ENCODE data around the gene LOC101059915.
"Not testable (repeated sequence)": the region's sequence is repeated elsewhere in the genome, so short reads cannot be mapped to it uniquely, and the experiment has no call there.

Gene LOC101059915

DNA sequence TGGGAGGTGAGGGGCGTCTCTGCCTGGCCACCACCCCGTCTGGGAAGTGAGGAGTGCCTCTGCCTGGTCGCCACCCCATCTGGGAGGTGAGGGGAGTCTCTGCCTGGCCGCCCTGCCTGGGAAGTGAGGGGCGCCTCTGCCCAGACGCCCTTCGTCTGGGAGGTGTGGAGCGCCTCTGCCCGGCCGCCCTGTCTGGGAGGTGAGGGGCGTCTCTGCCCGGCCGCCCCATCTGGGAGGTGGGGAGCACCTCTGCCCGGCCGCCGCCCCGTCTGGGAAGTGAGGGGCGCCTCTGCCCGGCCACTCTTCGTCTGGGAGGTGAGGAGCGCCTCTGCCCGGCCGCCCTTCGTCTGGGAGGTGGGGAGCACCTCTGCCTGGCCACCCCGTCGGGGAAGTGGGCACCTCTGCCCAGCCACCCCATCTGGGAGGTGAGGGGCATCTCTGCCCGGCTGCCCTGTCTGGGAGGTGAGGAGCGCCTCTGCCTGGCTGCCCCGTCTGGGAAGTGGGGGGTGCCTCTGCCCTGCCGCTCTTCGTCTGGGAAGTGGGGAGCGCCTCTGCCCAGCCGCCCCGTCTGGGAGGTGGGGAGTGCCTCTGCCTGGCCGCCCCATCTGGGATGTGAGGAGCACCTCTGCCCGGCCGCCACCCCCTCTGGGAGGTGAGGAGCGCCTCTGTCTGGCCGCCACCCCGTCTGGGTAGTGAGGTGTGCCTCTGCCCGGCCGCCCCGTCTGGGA is 8.9 kb downstream of the LOC101059915 start:
- DNase-seq = not testable (repeated sequence)

DNA sequence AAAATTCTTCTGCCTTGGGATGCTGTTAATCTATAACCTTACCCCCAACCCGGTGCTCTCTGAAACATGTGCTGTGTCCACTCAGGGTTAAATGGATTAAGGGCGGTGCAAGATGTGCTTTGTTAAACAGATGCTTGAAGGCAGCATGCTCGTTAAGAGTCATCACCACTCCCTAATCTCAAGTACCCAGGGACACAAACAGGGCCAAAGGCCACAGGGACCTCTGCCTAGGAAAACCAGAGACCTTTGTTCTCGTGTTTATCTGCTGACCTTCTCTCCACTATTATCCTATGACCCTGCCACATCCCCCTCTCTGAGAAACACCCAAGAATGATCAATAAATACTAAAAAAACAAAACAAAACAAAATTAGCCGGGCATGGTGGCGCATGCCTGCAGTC is 9.8 kb downstream of the LOC101059915 start:
- not testable (repeated sequence) for DNase-seq

DNA sequence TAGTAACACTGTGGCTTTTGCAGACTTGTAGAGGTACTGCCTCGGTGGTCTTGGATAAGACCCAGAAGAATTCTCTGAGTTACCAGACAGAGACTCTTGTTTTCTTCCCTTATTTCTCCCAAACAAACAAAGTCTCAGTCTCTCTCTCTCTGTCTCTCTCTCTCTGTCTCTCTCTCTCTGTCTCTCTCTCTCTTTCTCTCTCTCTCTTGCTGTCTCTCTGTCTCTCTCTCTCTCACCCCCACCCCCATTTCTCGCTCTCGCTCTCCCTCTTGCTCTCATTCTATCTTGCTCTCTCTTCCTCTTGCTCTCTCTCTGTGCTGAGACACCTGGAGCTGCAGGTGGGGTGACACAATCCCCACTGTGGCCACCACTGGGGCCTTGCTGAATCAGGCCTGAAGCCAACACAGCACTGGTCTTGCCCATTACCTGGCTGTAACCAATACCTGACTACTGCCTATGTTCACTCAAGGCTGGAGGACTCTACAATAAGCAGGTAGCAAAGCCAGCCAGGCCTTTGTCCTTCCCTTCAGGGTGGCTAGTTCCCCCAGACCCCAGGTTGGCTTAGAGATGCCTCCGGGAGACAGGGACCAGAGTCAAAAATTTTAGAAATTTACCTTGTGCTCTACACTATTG is 12.3 kb downstream of the LOC101059915 start:
- DNase-seq = no peak

DNA sequence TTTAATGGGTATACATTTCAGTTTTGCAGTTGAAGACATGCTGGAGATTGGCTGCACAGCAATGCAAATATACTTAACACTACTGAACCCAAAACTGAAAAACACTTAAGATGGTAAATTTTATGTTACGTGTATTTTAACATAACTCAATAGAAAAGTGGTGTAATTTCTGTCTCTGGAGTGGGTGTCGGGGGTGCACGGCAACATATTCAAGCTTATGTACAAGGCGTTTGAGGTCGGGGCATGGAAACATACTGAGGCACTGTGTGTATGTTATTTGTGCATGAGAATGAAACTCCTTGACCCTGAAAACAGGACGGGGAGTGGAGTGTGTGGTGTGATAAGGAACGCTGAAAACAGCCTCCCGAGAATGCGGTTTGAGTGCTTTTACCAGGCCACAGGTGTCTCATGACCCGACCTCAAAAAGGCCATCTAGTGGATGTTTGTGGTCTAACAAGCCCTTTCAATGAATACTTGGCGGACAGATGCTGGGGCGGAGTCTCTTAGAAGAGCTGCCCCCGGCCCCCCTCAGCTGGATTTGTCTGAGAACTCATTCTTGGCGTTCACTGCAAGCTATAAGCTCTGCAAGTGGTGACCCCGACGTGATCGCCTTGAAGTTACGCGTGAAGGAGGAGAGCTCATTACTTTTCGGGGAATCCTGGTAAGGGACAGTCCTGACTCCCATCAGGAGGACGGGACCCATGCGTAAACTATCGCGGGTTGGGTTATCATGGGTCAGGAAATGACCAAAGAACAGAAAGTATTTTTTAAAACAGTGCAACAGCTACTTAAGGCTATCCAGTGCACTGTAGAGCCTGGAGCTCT is 29.5 kb downstream of the LOC101059915 start:
- not testable (repeated sequence) for DNase-seq

DNA sequence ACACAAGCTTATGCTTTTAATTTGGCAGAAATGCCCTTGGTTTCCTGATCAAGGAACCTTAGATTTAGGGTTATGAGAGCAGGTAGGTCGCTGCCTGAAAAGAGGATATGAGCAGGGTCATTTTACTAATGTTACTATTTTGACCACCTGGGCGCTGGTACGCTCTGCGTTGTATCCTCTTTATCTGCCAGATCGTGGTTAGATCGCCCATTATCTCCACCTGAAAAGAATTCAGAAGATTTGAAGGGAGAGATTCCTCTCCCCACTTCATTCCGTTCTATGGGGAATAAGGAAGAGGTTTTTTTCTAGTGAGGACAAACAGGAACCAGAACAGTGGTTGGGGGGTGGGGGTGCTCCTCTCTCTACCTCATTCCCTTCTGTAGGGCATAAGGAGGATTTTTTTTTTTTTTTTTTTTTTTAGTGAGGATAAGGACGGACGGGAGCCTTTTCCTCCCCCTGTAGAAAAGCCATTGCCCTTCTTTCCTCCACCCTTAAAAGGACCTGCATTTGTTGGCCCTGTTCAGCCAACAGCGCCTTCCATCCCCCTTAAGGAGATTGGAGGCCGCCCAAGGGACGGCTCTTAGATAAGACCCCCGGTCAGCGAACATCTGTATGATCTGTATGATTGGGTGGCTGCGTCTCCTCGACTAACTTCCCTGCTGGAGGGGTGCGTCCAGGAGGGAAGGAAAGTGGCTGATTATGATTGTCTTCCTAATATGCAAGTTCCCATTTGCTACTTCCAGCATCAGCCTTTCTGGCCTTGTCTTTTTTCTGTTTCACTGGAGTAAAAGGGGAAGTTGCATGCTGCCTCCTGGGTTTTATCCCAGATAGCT is 30.3 kb downstream of the LOC101059915 start:
- not testable (repeated sequence) for DNase-seq

DNA sequence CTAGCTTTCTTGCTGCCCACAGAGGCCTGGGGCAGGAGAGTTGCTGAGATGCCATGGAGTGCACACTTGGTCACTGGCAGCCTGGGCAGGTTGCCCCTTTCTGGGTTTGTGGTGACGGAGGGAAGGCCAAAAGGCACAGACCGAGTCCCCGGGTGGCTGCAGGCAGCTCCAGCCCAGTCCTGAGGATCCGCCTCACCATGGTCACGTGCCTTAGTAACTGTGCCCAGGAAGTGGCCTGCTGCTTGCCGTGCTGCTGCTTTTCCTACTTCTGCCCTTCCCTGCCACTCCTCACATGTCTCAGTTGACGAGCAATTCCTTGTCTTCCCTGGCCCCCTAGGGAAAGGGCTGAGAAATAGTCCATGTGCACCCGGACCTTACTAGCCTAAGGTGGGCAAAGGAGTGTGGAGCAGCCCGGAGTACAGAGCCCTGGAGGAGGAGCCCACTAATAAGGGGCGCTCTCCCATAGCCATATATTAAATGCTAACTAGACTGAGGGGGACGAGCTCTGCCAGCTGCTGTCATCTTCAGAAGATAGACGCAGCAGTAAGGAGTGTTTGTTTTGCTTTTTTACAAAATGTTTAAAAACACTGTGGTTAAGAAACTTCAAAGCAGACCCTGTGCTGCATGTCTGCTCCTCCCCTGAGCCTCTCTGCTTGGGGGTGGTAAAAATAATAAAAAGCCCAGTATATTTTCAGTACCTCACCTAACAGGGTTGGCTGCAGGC is 31.1 kb downstream of the LOC101059915 start:
- DNase-seq = not testable (repeated sequence)

DNA sequence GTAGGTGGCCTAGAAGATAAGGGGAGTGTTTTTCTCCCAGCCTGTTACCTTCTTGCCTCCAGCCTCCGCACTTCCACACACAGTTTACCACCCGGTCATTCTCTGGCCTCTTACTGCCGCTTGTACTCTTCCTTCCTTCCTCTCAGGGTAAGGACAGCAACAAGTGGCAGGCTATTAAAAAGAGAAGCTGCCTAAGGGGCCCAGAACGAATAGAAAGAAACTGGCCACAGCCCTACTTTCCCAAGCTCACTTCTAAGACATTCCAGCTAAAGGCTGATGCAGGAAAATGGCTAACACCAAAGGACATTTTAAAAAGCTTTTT is 31.6 kb downstream of the LOC101059915 start:
- DNase-seq = not testable (repeated sequence)

DNA sequence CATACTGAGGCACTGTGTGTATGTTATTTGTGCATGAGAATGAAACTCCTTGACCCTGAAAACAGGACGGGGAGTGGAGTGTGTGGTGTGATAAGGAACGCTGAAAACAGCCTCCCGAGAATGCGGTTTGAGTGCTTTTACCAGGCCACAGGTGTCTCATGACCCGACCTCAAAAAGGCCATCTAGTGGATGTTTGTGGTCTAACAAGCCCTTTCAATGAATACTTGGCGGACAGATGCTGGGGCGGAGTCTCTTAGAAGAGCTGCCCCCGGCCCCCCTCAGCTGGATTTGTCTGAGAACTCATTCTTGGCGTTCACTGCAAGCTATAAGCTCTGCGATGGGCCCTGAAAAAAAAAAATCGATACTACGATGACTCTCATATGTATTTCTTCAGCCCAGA is 35.5 kb downstream of the LOC101059915 start:
- DNase-seq = not testable (repeated sequence)

DNA sequence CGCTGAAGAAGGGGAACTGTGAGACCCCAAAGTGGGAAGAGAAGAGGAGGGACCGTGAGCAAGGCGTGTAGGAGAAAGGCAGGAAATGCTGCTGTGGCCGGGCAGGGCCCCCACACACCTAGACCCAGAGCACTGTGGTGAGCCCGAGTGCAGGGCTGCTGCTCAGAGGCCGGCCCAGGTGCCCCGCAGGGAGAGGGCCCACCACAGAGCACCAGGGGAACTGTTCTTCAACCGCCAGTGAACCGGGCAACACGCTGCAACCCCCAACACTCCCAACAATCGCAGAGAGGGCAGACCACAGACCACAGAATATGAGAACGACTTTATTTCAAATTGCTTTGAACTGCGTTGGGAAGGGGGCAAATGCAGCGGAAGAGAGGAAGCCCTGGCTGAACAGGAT is 46.7 kb downstream of the LOC101059915 start:
- not testable (repeated sequence) for DNase-seq

DNA sequence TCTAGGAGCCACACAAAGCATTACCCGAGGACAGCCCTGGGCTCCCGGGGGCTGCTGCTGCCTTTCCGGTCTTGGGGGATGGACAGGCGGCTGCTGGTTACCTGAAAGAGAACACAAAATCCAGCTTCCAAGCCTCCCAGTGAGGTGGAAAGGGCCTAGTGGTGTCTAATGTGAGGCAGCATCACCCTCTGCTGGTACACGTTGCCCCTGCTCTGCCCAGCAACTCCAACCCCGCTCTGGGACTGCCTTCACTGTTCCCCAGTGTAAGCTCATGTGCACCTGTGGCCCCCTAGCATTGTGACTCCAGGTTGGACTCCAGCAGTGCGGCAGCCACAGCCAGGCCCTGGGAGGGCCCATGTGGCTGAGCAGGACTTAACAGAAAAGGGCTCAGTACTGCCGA is 48.2 kb downstream of the LOC101059915 start:
- not testable (repeated sequence) for DNase-seq

DNA sequence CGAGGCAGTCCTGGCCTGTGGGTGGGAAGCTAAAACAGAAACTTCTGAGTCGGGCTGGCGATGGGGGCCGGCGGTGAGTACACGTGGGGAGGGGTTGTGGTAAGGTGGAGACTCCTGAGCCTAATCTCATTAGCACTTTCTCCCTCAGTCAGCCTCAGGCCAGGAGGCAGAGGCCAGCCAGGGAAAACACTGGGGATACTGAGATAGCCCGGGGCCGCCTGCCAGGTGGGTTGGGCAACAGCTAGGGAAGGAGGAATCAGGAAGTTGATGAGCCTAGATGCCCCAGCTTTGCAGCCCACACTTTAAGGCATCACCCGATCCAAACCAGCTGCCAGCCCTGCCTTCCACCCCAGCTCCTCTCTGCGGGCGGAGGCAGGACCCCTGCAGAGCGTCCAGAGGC is 49.0 kb downstream of the LOC101059915 start:
- DNase-seq = not testable (repeated sequence)

DNA sequence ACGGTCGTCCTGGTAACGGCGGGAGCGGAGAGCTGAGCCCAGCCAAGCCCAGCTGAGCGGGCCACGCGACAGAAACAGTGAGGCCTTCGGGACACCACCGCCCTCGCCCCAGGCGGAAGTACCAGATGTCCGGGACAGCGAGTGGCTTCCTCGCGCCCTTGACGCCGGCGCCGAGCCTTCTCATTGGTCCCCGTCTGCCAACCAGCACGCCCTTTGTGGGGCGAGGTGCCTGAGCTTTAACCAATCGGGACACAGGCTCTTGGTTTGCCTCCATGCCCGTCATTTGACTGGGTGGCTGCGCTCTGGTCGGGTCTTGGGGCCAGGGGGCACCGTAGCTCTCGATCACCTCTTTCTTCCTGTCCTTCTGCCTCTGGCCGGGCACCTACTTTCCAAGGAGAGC is 50.8 kb downstream of the LOC101059915 start, which contains the start of gene CXorf49:
Gene CXorf49, minus strand, starts transcription at position 101 of the 400 bp plus-strand sequence. CDS start 134 bp downstream, outside the sequence.
- DNase-seq = not testable (repeated sequence)

DNA sequence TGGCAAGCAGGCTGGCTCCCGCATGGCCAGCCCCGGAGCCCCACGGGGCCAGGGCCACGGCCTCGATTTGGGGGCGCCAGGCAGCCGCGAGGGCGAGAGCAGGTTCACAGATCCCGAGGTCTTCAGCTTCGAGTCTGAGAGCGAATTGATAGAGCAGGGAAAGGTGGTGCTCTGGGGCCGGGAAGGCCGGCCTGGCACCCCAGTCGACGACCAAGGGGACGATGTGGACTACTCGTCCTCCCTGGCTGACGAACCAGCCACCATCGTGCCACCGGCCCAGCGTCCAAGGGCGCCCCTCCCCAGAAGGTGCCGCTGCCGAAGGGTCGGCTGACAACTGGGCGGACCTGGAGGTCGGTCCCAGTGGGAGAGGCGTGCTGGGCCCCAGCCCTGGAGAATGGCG is 51.8 kb downstream of the LOC101059915 start:
- DNase-seq = not testable (repeated sequence)

DNA sequence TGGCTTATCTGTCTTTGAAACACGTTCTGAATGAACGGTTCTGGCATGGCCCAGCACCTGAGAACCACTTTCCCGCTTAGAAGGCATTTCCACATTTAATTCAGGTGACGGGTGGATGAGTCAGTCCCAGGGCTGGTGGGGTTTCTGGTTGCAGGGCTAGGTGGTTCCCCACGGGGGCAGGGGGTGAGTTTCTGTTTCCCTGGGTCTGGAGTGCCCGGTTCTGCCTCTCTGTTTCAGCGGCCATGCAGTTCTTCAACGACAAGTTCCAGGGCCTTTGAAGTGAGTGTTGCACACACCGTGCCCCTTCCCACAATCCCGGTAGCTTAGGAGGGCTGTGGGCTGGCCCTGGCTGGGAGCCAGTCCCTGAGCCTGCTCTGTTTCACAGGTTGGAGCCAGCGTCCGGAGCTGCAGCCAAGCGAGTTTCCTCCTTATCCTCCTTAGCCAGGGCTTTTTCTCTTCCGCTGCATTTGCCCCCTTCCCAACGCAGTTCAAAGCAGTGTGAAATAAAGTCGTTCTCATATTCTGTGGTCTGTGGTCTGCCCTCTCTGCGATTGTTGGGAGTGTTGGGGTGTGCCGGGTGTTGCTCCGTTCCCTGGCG is 53.0 kb downstream of the LOC101059915 start:
- DNase-seq = not testable (repeated sequence)
